ENCODE results near the gene IGF2BP2. TPM values are rescaled to one million over a fixed set of nuclear protein-coding genes. Genes with fewer than 3 reads are reported as not detected.
A peak's percentile ranks its signal among the peaks of the same experiment; 100 is the strongest.

IGF2BP2 gene
- polyA plus RNA-seq, 2 of the 4 experiments (the other 2 are of a cell fraction): 2.2 to 6.1 TPM

GRCh38 chr3:185715091-185715490 is 109.8 kb downstream of the IGF2BP2 start:
- TF ChIP-seq FOSB (CRISPR knock-in tag; IDR thresholded peaks at IDR 0.05) (no peak), ELK1 (IDR thresholded peaks at IDR 0.05; ENCODE audit: low read depth, low read length) (no peak), MYC (IDR thresholded peaks at IDR 0.05; ENCODE audit: borderline replicate concordance, low read length) (no peak), POLR2A (IDR thresholded peaks at IDR 0.05; ENCODE audit: low read length) (no peak), JUNB (IDR thresholded peaks at IDR 0.05) (no peak), EP300 (IDR thresholded peaks at IDR 0.05) (no peak), HDAC2 (IDR thresholded peaks at IDR 0.05) (no peak), CEBPB (IDR thresholded peaks at IDR 0.05) (no peak), MAFK (IDR thresholded peaks at IDR 0.05; ENCODE audit: partially characterized antibody) (no peak), PBX3 (IDR thresholded peaks at IDR 0.05) (no peak), HOXB13 (CRISPR knock-in tag; IDR thresholded peaks at IDR 0.05; ENCODE audit: low read depth) (no peak), GATA3 (IDR thresholded peaks at IDR 0.05; ENCODE audit: borderline replicate concordance) (no peak)
- Histone ChIP-seq H3K4me1 (peaks cover 23% of the 10 kb centered on the region; the same call in 2 of the 3 replicates), H3K4me3 (no peak overlapping the region), H3K9me3 (no peaks in the 10 kb centered on the region), H3K4me2 (no peak overlapping the region), H3K27ac (0 out of 6 replicates have a peak overlapping the region, but pooled peaks of 1 of the 2 experiments have one; percentile 26)
- FAIRE-seq (no peak), DNase-seq (ENCODE audit: low read depth in 1 of 2, low spot score in 1 of 2) (no peak), ATAC-seq (no peak)
- POLR2A ChIA-PET: no interaction called here
- WGBS (ENCODE audit: missing lambda C conversion rate): 59% methylated on average over 8 of the region's 8 CpGs
- CTCF ChIA-PET: no interaction called here

- Histone ChIP-seq H3K4me3 (no peak overlapping the region), H3K4me1 (peaks cover 23% of the 10 kb centered on the region; the same call in 2 of the 3 replicates), H3K9me3 (no peaks in the 10 kb centered on the region), H3K27ac (no peak overlapping the region), H3K4me2 (no peak overlapping the region)
- 94% methylated on average over 2 of the region's 2 CpGs for WGBS (ENCODE audit: missing lambda C conversion rate)
- no peak for FAIRE-seq
- DNase-seq (ENCODE audit: low read depth in 1 of 2, low spot score in 1 of 2): no peak
- ATAC-seq: no peak
- ChIA-PET POLR2A (interaction anchor here (0.7 kb wide), 1 partner anchor 20 kb away, joined by 5 read pairs; no protein-coding TSS in a partner anchor), CTCF (no interaction called here)
- TF ChIP-seq ZNF302 (CRISPR knock-in tag; IDR thresholded peaks at IDR 0.05) (no peak), JUN (IDR thresholded peaks at IDR 0.05) (no peak), CHD4 (IDR thresholded peaks at IDR 0.05; ENCODE audit: borderline replicate concordance) (no peak), HMGXB4 (CRISPR knock-in tag; IDR thresholded peaks at IDR 0.05; ENCODE audit: borderline replicate concordance) (no peak), MAZ (IDR thresholded peaks at IDR 0.05; ENCODE audit: borderline replicate concordance, low read depth, low read length) (no peak), EP300 (IDR thresholded peaks at IDR 0.05) (no peak), HEYL (CRISPR knock-in tag; IDR thresholded peaks at IDR 0.05) (no peak), HES2 (IDR thresholded peaks at IDR 0.05) (no peak), USF2 (IDR thresholded peaks at IDR 0.05) (no peak)
Measured at GRCh38 chr3:185714085-185714484, 110.8 kb downstream of the IGF2BP2 start.

GRCh38 chr3:185713015-185713414 is 111.8 kb downstream of the IGF2BP2 start:
- DNase-seq (ENCODE audit: low read depth in 1 of 2, low spot score in 1 of 2): no peak
- Histone ChIP-seq H3K4me1 (peaks cover 23% of the 10 kb centered on the region; the same call in 2 of the 3 replicates), H3K4me2 (peak overlapping the region; percentile 34; the same call in 1 of the 3 replicates), H3K9me3 (no peaks in the 10 kb centered on the region), H3K4me3 (no peak overlapping the region), H3K27ac (no peak overlapping the region)
- no peak for ATAC-seq
- ChIA-PET POLR2A (no interaction called here), CTCF (interaction anchor here (0.8 to 1.6 kb wide), 4 partner anchors 9 to 56 kb away, joined by 3 to 5 read pairs (median 4); no protein-coding TSS in a partner anchor)
- FAIRE-seq: no peak
- WGBS (ENCODE audit: missing lambda C conversion rate): 71% methylated on average over 1 of the region's 1 CpG
- TF ChIP-seq PBX3 (IDR thresholded peaks at IDR 0.05): no peak
- TF ChIP-seq ZC3H11A (IDR thresholded peaks at IDR 0.05): no peak
- no peak for TF ChIP-seq USF2 (IDR thresholded peaks at IDR 0.05)
- no peak for TF ChIP-seq HDAC2 (IDR thresholded peaks at IDR 0.05)
- TF ChIP-seq GATA3 (IDR thresholded peaks at IDR 0.05; ENCODE audit: borderline replicate concordance): no peak
- TF ChIP-seq ELK1 (IDR thresholded peaks at IDR 0.05; ENCODE audit: low read depth, low read length): no peak
- TF ChIP-seq EHMT2 (IDR thresholded peaks at IDR 0.05; ENCODE audit: low read depth): no peak
- no peak for TF ChIP-seq KDM5A (IDR thresholded peaks at IDR 0.05)
- TF ChIP-seq MAX (IDR thresholded peaks at IDR 0.05): no peak
- TF ChIP-seq NPAS2 (CRISPR knock-in tag; IDR thresholded peaks at IDR 0.05; ENCODE audit: borderline replicate concordance): no peak
- TF ChIP-seq HOXB5 (CRISPR knock-in tag; IDR thresholded peaks at IDR 0.05): no peak

All from A549 (cell line).